Activated CD8-positive, alpha-beta memory T cell treated with anti-CD3 and anti-CD28 coated beads for 1 hour (primary cell): Measurements from ENCODE around the gene XKR3.
"Not testable (repeated sequence)": the region's sequence is repeated elsewhere in the genome, so short reads cannot be mapped to it uniquely, and the experiment has no call there.

Experiments used
- DNase-seq, 2 donors: peaks; one replicate each; pipeline ENCODE4 v3.0.0-alpha.2; 2020; ENCODE audit warnings: low read depth in 1 of 2; ENCODE audit errors: extremely low read depth in 1 of 2

XKR3 gene

GRCh38 chr22:16748160-16748929 is 76.9 kb downstream of the XKR3 start:
- DNase-seq = not testable (repeated sequence)

- not testable (repeated sequence) for DNase-seq
Measured at GRCh38 chr22:16747266-16748159, 77.7 kb downstream of the XKR3 start.

DNA sequence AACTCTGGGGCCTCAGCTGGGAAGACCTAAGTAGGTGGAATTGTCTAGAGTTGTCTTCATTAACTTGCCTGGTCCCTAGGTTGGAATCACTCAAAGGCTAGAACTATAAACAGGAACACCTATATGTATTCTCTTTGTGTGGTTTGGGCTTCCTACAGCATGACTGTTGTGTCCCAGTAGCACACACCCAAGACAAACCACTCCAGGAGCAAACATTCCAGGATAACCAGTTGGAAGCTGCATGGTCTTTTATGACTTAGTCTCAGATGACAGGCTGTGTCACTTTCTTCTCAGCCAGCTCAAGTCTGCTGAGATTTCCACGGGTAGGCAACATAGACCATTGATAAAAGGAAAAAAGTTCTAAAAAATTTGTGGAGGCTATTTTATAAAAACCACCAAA is 90.9 kb downstream of the XKR3 start:
- not testable (repeated sequence) for DNase-seq
